Head of caudate nucleus (tissue), 42 donors: ENCODE data around the gene PHTF1.
"Not testable (repeated sequence)": the region's sequence is repeated elsewhere in the genome, so short reads cannot be mapped to it uniquely, and the experiment has no call there.

ENCODE experiments used
- DNase-seq, 42 donors: peaks; one replicate each; pipeline versions ENCODE4 v3.0.0 to v3.0.0-alpha.2; 2020 to 2021; ENCODE audit warnings: mixed read lengths in 7 of 42
- intact Hi-C: fragments of 100-400 bp; cut with DNase I; formaldehyde crosslinking; loops from one replicate; pipeline ENCODE4 v1.15.0; 2022

Gene PHTF1

GRCh38 chr1:113780374-113781146 lies 21.3 kb upstream of the PHTF1 start:
- intact Hi-C loops, result no loop called here

GRCh38 chr1:113779542-113779941 lies 20.3 kb upstream of the PHTF1 start:
- intact Hi-C loops, result no loop called here

More at GRCh38 chr1:113780374-113781146, 21.3 kb upstream of the PHTF1 start:
- DNase-seq, result no peak

GRCh38 chr1:113777561-113777960 lies 18.3 kb upstream of the PHTF1 start:
- no peak for DNase-seq
- intact Hi-C loops, result no loop called here

More at GRCh38 chr1:113779542-113779941, 20.3 kb upstream of the PHTF1 start:
- DNase-seq, result no peak

- intact Hi-C loops, result no loop called here
- no peak for DNase-seq
Observed at GRCh38 chr1:113770031-113770430, 10.7 kb upstream of the PHTF1 start.

- intact Hi-C loops, result no loop called here
- DNase-seq, result no peak
Observed at GRCh38 chr1:113769601-113769970, 10.3 kb upstream of the PHTF1 start.

- intact Hi-C loops, result no loop called here
- DNase-seq, result no peak
Observed at GRCh38 chr1:113768916-113769600, 9.8 kb upstream of the PHTF1 start.

GRCh38 chr1:113765306-113766230 lies 6.3 kb upstream of the PHTF1 start:
- DNase-seq, result no peak
- intact Hi-C loops, result no loop called here

- intact Hi-C loops, result no loop called here
- no peak for DNase-seq
Observed at GRCh38 chr1:113763661-113764060, 4.4 kb upstream of the PHTF1 start.

- no peak for DNase-seq
- intact Hi-C loops, result no loop called here
Observed at GRCh38 chr1:113761937-113762336, 2.7 kb upstream of the PHTF1 start.

GRCh38 chr1:113760102-113761080 lies 1.1 kb upstream of the PHTF1 start:
- DNase-seq, result no peak
- intact Hi-C loops, result no loop called here

- intact Hi-C loops, result loop anchor here (5.0 kb wide), 1 partner anchor 54 kb away; the partner anchor contains the start of gene RSBN1
- DNase-seq, result peak in 41 of 42 donors; percentile 30 to 83 (median 67)
Observed at GRCh38 chr1:113758631-113759332, 504 bp downstream of the PHTF1 start.

- intact Hi-C loops, result loop anchor here (5.0 kb wide), 1 partner anchor 56 kb away; the partner anchor contains the start of gene RSBN1
- no peak for DNase-seq
Observed at GRCh38 chr1:113756461-113756860, 2.8 kb downstream of the PHTF1 start.

GRCh38 chr1:113753333-113753732 lies 6.0 kb downstream of the PHTF1 start:
- peak in 2 of 42 donors; percentile 20 to 38 for DNase-seq
- intact Hi-C loops, result not testable (repeated sequence)

GRCh38 chr1:113751516-113751915 lies 7.8 kb downstream of the PHTF1 start:
- DNase-seq, result no peak
- intact Hi-C loops, result no loop called here

GRCh38 chr1:113751114-113751513 lies 8.2 kb downstream of the PHTF1 start:
- intact Hi-C loops, result no loop called here
- DNase-seq, result no peak

- no peak for DNase-seq
- intact Hi-C loops, result no loop called here
Observed at GRCh38 chr1:113749402-113749801, 9.9 kb downstream of the PHTF1 start.

GRCh38 chr1:113747376-113747775 lies 11.9 kb downstream of the PHTF1 start:
- DNase-seq, result no peak
- intact Hi-C loops, result no loop called here

GRCh38 chr1:113745425-113745824 lies 13.9 kb downstream of the PHTF1 start:
- no peak for DNase-seq
- intact Hi-C loops, result no loop called here
